HT-29 (cell line): ENCODE results near the gene TMEM41A. TPM values are rescaled to one million over a fixed set of nuclear protein-coding genes. Genes with fewer than 3 reads are reported as not detected.

Experiments
- DNase-seq: peaks from one replicate; pipeline ENCODE4 v3.0.0-alpha.2; 2015; ENCODE audit warnings: low spot score
- total RNA-seq: library from RNA; depleted of rRNA; stranded (reverse); fragments of >200 nt; shearing (Covaris generic); gene quantifications from 2 replicates; pipeline ENCODE4 v1.2.3, GENCODE V29; 2014; rRNA removed

TMEM41A gene
- 18.0 and 19.9 TPM in 2 replicates for total RNA-seq

GRCh38 chr3:185498503-185499396 lies at the start of gene TMEM41A:
TSS of gene TMEM41A (minus strand) at chr3:185499035. CDS start at chr3:185498961, 74 bp downstream.
- DNase-seq = peak; percentile 92

DNA sequence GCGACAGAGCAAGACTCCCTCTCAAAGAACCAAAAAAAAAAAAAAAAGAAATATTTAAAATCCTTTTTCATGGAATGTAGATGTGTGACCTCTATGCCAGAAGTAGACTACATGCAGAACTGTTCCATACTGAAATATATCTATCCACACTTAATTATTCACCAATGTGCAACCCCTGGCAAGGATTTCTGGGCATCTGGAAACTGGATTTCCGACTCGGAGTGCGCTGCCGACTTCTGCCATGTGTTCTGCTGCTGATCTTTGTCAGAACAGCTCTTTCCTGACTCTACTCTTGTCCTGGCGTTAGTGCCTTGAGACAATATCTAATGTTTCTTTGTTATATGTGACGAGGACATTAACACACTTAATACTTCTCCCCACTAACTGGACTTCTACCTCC lies 41.9 kb upstream of the TMEM41A start:
- DNase-seq = no peak

DNA sequence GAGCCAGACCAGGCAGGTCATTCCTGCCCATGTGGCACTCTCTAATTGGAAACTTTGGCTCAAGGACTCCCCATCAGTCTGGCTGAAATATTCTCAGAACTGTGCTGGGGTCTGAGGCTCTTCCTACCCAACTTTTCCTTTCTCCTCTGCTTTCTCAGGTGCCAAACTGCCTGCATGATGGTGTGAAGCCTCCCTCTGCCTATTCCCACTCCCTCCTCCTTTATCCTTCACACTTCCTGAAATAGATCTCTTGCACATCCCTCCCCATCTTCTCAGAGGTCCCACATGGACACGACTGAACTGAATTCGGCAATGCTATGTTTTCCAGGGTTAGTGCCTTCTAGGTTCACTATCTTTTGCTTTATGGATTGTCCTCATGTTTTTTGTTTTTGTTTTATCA lies 41.1 kb upstream of the TMEM41A start:
- DNase-seq = no peak

DNA sequence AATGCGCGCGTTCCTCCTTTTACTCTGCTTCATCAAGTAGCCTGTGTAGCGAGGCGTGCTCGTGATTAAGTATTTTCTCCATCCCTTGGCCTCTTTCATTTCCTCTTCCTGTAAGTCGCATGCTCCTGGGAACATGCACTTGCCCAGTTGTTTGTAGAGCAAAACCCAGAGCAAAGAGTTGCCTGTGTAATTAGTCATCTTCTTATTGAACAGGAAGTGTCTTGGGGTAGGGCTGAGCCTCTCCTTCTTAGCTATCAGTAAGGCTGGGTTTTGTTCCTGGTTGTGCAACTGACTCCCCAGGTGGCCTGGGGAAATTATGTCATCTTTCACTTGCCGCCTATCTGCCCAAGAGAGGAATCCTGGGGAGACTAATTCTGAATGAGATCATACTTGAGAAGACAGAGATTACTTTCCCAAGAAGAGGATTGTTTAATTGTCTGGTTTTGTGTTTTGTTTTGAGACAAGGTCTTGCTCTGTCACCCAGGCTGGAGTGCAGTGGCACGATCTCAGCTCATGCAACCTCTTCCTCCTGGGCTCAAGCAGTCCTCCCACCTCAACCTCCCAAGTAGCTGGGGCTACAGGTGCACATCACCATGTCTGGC lies 38.6 kb upstream of the TMEM41A start:
- DNase-seq = peak; percentile 93

DNA sequence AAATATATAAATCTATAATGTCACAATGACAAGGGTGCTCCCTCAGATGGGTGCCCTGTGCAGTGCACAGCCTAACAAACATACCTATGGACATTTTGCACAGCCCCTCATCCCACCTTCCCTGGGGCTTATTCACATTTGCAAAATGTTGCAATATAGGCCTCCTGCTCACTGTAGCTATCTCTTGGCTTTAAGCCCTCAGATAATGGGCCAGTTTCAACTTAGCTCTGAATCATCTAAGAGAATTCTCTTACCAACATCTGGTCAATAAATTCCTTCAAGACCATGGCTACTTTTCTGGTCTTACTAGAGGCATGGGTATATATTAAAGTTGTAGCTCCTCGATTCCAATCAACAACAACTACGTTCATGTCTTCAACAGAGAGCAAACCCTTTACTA lies 35.7 kb upstream of the TMEM41A start:
- no peak for DNase-seq

- no peak for DNase-seq
These were observed 34.1 kb upstream of the TMEM41A start for GRCh38 chr3:185532901-185533300.

DNA sequence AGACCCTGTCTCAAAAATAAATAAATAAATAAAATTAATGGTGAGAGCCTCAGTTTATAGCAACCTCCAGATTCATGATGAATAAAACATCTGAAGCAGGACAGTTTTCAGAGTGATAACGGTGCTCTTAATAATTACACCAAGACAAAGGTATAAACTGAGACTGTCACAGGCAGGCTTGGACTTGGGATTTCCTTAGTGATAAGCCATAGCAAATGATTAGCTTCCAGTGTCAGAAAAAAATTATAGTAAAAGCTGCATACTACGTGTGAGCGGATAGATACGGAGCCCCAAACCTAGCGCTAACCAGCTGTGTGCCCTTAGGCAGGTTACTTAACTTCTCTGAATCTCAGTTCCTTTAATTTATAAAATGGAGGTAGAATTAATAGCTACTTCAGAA lies 32.0 kb upstream of the TMEM41A start:
- no peak for DNase-seq

DNA sequence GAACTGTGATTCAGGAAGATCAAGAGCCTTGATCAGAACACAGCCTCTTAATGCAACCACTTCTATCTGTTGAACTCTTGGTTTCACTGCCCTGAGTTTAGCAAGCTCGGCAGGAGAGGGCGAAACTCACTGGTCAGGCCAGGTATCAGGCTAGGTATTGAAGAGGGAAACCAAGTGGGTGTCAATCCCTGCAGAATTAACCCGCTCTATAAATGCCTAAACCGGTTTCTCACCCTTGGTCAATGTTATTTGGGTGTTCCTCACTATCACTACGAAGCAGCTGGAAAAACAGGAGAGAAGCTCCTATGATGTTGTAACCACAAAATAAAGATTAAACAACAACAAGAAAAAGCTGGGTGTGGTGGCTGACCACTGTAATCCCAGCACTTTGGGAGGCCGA lies 29.7 kb upstream of the TMEM41A start:
- DNase-seq = peak; percentile 15

- peak; percentile 59 for DNase-seq
These were observed 28.5 kb upstream of the TMEM41A start for GRCh38 chr3:185527364-185527763.

DNA sequence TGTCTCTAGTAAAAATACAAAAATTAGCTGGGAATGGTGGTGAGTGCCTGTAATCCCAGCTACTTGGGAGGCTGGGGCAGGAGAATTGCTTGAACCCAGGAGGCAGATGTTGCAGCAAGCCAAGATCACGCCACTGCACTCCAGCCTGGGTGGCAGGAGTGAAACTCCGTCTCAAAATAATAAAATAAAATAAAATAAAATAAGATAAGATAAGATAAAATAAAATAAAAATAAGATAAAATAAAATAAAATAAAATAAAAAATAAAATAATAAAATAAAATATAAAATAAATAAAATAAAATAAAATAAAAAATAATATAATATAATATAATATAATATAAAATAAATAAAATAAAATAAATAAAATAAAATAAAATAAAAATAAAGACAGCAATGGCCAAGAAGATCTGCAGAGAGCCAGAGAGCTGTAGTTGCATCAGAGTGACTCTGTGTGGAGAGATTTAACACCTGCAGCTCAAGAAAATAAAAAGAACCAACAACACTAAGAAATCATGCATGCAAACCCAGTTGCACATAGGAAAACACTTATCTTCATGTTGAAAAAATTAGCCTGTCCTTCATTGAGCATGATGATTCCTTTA lies 27.6 kb upstream of the TMEM41A start:
- no peak for DNase-seq

GRCh38 chr3:185521349-185522138 lies 22.7 kb upstream of the TMEM41A start:
- DNase-seq = no peak

DNA sequence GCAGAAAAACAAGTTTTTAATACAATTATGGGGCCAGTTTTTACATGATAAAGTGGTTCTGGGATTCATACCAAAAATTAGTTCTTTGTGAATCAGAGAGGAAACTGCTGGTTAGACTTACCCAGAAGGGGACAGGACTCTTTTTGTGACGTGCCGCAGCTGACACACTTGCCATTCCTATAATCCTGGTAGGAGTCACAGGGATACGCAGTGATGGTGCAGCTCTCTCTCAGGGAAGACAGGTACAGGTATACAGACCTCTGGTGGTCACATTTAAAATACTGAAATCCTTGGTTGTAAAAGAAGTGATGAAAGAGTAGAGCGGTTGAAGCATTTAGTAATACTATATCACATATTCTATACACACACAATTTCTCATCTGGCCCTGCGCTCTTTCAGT lies 20.2 kb upstream of the TMEM41A start:
- no peak for DNase-seq

DNA sequence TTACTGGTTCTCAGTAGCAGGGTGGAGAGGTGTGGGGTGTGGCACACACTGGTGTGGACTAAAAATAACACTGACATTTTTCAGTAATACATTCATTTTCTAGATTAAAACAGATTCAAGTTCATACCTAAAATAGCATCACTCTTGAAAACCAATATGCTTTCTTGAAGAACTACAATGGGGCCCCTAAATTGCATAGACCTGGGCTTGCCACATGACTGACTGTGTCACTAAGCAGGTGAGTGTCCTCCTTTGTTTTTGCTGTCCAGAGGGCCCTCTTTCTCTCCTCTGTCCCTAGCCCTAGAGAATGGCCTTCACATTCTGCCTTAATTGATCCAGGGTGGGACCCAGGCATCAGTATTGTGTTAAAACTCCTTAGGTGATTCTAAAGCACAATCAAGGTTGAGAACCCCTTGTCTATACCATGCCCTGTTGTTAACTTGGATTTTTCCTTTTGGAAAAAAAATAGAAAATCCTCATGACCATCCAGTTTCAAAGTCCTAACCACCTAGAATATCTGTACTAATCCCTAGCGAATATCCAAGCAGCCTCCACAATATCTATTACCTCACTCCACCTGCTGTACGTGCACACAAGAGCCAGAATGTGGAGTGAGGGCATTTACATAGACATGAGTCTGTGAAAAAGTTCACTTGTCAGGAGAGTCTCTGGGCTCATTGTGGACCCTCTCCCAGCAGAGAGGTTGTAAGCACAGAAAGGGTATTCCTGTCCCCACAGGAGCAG lies 18.7 kb upstream of the TMEM41A start:
- DNase-seq = no peak

DNA sequence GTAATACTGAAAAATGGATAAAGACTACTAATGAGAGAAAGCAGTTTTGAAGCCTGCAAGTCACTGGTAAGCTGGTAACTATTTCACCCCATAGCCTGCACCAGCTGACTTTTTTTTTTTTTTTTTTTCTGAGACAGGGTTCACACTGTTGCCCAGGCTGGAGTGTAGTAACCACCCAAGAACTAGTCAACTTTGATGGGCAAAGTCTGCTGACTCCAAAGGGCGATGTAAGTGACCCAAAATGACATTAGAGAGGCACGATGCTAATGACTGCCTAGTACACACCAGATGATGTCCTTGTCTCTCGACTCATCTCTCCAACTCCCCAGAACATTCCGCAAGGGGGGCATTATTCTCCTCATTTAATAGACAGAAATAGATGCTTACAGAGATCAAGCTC lies 12.9 kb upstream of the TMEM41A start:
- no peak for DNase-seq

DNA sequence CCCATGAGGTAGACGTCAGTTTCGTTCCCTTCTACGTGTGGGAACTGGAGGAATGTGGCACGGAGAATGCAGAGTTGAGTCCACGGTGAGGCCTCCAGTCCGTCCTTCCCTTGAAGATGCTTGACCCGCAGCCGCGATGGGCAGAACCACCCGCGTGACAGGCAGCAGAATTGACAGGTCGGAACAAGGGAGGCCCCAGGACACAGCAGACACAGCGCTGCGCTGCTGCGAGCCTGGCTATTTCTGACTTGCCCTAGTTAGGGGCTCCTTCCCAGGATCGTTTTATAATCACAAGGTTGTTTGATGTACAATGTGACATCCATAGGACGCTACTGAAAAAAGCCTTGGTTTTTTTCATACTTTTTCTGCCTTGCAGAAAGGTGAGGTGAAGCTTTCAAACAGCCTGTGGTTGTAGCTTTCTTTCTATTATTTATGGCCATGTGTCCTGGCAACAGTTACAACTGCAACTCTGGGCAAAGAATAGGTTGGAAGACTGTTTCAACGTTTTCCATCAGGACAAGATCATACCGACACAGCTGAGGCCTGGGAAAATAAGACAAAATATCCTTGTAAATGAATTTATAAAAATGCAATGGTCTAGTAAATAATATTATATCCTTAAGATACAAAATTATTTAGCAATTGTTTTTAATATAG lies 9.6 kb upstream of the TMEM41A start:
- DNase-seq = no peak

DNA sequence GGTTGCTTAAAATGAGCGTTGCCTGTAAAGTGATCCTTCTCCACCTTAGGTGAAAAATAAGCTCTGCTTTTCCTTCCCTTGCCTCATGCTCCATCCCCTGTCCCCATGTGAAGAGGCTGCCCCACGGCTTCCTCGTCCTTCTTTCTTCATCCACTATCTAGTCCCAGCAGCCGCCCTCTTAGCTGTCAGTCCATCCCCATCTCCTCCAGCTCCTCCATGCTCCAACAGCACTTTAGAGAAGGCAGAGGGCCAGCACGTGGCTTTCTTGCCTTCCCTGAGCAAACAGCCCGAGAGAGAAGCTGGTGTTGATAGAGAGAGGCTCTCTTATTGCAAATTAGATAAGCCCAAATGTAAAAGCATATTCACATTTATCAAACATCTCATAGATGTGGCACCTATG lies 9.0 kb upstream of the TMEM41A start:
- DNase-seq = no peak

DNA sequence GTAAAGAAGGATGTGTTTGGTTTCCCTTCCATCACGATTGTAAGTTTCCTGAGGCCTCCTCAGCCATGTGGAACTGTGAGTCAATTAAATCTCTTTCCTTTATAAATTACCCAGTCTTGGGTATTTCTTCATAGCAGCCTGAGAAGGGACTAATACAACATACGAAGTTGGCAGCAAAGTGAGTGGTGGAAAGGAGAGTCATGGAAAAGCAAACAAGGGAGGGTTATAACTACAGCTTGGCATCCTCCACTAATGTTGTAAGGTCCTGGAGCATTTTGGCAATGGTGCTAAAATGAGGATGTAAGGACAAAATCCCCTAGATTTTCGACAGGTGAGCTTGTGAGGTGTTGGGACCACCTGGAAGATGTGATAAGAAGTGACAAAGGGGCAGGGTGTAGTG lies 5.8 kb upstream of the TMEM41A start:
- DNase-seq = no peak

DNA sequence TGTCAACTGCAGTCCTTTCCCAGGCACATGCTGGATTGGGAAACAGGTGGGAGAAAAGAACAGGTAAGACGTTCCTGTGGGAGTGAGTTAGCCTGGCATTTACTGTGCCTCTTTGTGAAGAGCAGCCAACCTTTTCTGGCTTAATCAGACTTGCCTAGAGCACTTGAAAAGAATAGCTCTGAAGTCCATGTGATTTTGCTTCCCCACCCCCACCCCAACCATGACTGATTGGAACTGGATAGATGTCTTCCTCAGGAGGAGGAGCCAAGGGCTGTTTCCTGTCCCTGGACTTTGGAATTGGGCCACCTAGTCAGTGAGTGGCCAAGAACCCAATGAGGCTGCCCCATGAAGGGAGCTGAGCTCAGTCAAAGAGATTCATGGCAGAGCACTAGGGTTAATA lies 4.7 kb upstream of the TMEM41A start:
- DNase-seq = no peak

DNA sequence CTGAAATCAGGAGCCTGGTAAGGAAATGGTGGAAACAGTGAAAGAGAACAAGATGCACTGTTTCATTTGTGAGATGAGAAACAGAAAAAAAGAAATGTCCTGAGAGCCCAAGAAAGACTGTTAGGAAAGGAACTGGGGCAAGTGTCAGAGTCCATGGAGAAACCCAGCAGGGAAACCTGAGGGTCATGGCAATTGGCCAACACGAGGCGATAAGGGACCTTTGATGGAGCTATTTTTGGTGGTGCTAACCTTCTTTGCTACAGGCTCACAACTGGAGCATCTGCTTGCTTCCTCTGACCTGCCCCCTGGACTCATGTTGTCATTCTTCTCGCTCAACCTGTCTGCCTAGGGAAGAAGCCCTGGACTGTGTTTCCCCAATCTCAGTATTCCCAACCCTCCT lies 4.2 kb upstream of the TMEM41A start:
- no peak for DNase-seq

- no peak for DNase-seq
These were observed 8.6 kb downstream of the TMEM41A start for GRCh38 chr3:185490241-185490640.

- no peak for DNase-seq
These were observed 9.4 kb downstream of the TMEM41A start for GRCh38 chr3:185489462-185489861.
